Neutrophil (primary cell): ENCODE data around the gene CPEB2.

ENCODE experiments used
- H3K27ac ChIP-seq: fragments of 200-600 bp; sonication (generic); 2 replicates; pipeline ENCODE4 v1.5.1; 2016; ENCODE audit warnings: mild to moderate bottlenecking, moderate library complexity
- H3K27me3 ChIP-seq: fragments of 200-600 bp; sonication (generic); 2 replicates; pipeline ENCODE4 v1.6.0; 2016; ENCODE audit warnings: mild to moderate bottlenecking
- H3K36me3 ChIP-seq: fragments of 200-600 bp; sonication (generic); 2 replicates; pipeline ENCODE4 v1.5.1; 2017
- H3K4me1 ChIP-seq, 2 experiments: fragments of 200-600 bp in 1 of 2; sonication (generic) in 1 of 2; 1 replicate in 1 of 2; 2 replicates in 1 of 2; pipeline versions ENCODE4 v1.5.1 to v1.6.1; 2013 to 2016; ENCODE audit warnings: low read depth in 1 of 2, low read length in 1 of 2, mild to moderate bottlenecking in 1 of 2, moderate library complexity in 1 of 2; ENCODE audit not compliant: control insufficient read depth in 1 of 2, insufficient read depth in 1 of 2
- H3K4me3 ChIP-seq, 2 experiments: fragments of 200-600 bp in 1 of 2; sonication (generic) in 1 of 2; 1 replicate in 1 of 2; 2 replicates in 1 of 2; pipeline ENCODE4 v1.5.1; 2013 to 2016; ENCODE audit warnings: low read depth in 1 of 2, low read length in 1 of 2, mild to moderate bottlenecking in 1 of 2, moderate library complexity in 1 of 2
- H3K9me3 ChIP-seq: fragments of 200-600 bp; sonication (generic); 2 replicates; pipeline ENCODE4 v1.5.1; 2016
- TF ChIP-seq, protein P1 (sequence below): fragments of 200-600 bp; sonication (generic); IDR thresholded peaks from 2 replicates; pipeline ENCODE4 v1.5.1; 2016; ENCODE audit warnings: antibody characterized with exemption

Gene CPEB2

GRCh38 chr4:15003891-15004738 lies 1.8 kb downstream of the CPEB2 start:
- Histone ChIP-seq H3K27ac (peak overlapping the region; percentile 99), H3K27me3 (no peaks in the 10 kb centered on the region), H3K9me3 (no peaks in the 10 kb centered on the region), H3K4me3 (peak overlapping the region; percentile 86 to 98), H3K36me3 (peaks cover 20% of the 10 kb centered on the region), H3K4me1 (peaks cover 34 to 38% of the 10 kb centered on the region in 2 experiments)
- TF ChIP-seq, protein P1, sequence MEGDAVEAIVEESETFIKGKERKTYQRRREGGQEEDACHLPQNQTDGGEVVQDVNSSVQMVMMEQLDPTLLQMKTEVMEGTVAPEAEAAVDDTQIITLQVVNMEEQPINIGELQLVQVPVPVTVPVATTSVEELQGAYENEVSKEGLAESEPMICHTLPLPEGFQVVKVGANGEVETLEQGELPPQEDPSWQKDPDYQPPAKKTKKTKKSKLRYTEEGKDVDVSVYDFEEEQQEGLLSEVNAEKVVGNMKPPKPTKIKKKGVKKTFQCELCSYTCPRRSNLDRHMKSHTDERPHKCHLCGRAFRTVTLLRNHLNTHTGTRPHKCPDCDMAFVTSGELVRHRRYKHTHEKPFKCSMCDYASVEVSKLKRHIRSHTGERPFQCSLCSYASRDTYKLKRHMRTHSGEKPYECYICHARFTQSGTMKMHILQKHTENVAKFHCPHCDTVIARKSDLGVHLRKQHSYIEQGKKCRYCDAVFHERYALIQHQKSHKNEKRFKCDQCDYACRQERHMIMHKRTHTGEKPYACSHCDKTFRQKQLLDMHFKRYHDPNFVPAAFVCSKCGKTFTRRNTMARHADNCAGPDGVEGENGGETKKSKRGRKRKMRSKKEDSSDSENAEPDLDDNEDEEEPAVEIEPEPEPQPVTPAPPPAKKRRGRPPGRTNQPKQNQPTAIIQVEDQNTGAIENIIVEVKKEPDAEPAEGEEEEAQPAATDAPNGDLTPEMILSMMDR: peak; percentile 39

DNA sequence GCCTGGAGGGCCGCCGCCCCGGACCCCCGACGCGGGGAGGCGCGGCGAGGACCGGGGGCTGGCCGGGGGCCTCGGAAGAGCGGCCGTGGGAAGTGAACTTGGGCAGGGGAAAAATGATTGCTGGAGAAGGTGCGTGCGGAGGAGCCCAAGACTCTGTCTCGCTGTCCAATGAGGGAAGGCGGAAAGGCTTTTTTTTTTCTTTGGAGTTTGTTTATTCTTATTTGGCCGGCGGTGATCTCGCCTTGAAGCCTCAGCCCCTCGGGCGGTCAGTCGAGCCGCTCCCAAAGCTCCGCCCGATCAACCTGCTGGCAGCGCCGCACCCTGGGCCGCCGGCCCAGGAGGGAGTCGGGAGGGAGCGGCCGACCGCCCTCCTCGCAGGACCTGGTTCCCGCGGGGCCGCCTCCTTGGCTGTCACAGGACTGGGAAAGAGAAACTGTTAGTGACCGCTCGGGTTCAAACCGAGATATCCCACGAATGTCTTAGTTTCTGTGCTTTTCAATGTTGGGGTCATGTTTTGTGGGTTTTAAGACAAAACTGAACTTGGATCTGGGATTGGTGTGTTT lies 2.5 kb downstream of the CPEB2 start:
- H3K36me3 ChIP-seq: peaks cover 27% of the 10 kb centered on the region
- H3K4me3 ChIP-seq: peak overlapping the region; percentile 86 to 98
- TF ChIP-seq, protein P1: no peak
- no peaks in the 10 kb centered on the region for H3K27me3 ChIP-seq
- H3K4me1 ChIP-seq: peaks cover 35 to 38% of the 10 kb centered on the region in 2 experiments
- H3K27ac ChIP-seq: peak overlapping the region; percentile 99
- no peaks in the 10 kb centered on the region for H3K9me3 ChIP-seq

GRCh38 chr4:15005474-15006115 lies 3.3 kb downstream of the CPEB2 start:
- peak overlapping the region; percentile 99 for H3K27ac ChIP-seq
- no peaks in the 10 kb centered on the region for H3K27me3 ChIP-seq
- peaks cover 36 to 38% of the 10 kb centered on the region in 2 experiments for H3K4me1 ChIP-seq
- TF ChIP-seq, protein P1: no peak
- peaks cover 27% of the 10 kb centered on the region for H3K36me3 ChIP-seq
- H3K9me3 ChIP-seq: no peaks in the 10 kb centered on the region
- H3K4me3 ChIP-seq: peak overlapping the region; percentile 86 to 98

DNA sequence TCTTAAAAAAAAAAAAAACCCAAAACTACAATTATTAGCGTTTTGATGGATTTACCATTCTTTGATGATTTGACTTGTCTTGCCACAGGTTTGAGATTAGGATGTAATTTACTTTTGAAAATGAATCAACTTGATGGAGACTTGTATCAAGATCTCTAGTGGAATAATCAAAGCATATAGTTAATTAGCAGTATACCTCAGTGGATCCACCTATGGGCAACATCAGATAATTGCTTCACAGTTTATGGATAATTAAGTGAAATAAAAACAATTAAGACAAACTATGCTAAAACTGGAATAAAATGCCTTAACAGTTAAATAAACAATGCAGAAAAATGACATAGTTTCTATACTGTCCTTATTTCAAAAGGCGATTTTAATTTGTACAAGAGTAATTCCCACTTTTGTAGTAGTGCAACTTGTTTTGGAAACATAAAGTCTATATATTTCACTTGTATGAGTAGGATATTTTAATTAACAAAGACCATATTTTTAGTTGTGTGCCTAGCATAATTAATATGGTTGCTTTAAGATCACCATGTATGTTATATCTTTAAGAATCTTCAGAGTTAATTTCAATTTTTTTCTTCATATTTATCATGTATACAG lies 4.2 kb downstream of the CPEB2 start:
- TF ChIP-seq, protein P1: no peak
- Histone ChIP-seq H3K27ac (peak overlapping the region; percentile 99), H3K36me3 (peaks cover 33% of the 10 kb centered on the region), H3K4me1 (peaks cover 29% of the 10 kb centered on the region in 2 experiments), H3K27me3 (no peaks in the 10 kb centered on the region), H3K9me3 (no peaks in the 10 kb centered on the region), H3K4me3 (peak overlapping the region in 1 of 2 experiments; percentile 98)

GRCh38 chr4:15007201-15007600 lies 4.9 kb downstream of the CPEB2 start:
- Histone ChIP-seq H3K27me3 (no peaks in the 10 kb centered on the region), H3K36me3 (peaks cover 40% of the 10 kb centered on the region), H3K27ac (peak overlapping the region; percentile 99), H3K4me1 (peaks cover 29% of the 10 kb centered on the region in 2 experiments), H3K4me3 (no peak overlapping the region), H3K9me3 (no peaks in the 10 kb centered on the region)
- TF ChIP-seq, protein P1: no peak
